Testis (tissue), 3 donors: ENCODE measurements around the gene TGFB1I1. TPM values are rescaled to one million over a fixed set of nuclear protein-coding genes. Genes with fewer than 3 reads are reported as not detected.

ENCODE experiments used
- DNase-seq: peaks from one replicate; pipeline ENCODE4 v3.0.0-alpha.2; 2019
- H3K27ac ChIP-seq, 2 donors: fragments of 200-600 bp; sonication (generic); one replicate each; pipeline ENCODE4 v1.5.1; 2019
- H3K27me3 ChIP-seq: fragments of 200-600 bp; sonication (generic); one replicate; pipeline ENCODE4 v1.5.1; 2019
- H3K36me3 ChIP-seq: fragments of 200-600 bp; sonication (generic); one replicate; pipeline ENCODE4 v1.5.1; 2017; ENCODE audit warnings: low read depth; ENCODE audit errors: missing control alignments
- H3K4me1 ChIP-seq: fragments of 200-600 bp; sonication (generic); one replicate; pipeline ENCODE4 v1.5.1; 2019
- H3K4me3 ChIP-seq, 2 donors: fragments of 200-600 bp; sonication (generic); one replicate each; pipeline ENCODE4 v1.5.1; 2017 to 2019
- H3K9me3 ChIP-seq: fragments of 200-600 bp; sonication (generic); one replicate; pipeline ENCODE4 v1.5.1; 2017
- POLR2A ChIP-seq: fragments of 450-650 bp; IDR thresholded peaks from one replicate; pipeline ENCODE4 v1.6.1; 2017; ENCODE audit warnings: antibody characterized with exemption, mild to moderate bottlenecking, moderate library complexity
- WGBS, 2 donors: methylation state at CpG; one replicate each; pipeline ENCODE4 v1.1.5; 2018; 5-methylcytosine and 5-hydroxymethylcytosine counted together
- intact Hi-C: fragments of 100-400 bp; cut with DNase I; formaldehyde crosslinking; loops from one replicate; pipeline ENCODE4 v1.15.1; 2023; ENCODE audit warnings: low total_unique reads
- polyA plus RNA-seq: library from polyadenylated mRNA; stranded (reverse); fragments of 350-450 nt; fragmentation: Illumina TruSeq; extraction: RNeasy Lipid Tissue Mini Kit (QIAGEN cat#74804); gene quantifications from one replicate; pipeline ENCODE4 v1.2.3, GENCODE V29; 2014; ENCODE audit warnings: low read depth, low replicate concordance; ENCODE audit not compliant: insufficient read depth
- total RNA-seq, 2 donors: library from RNA; depleted of rRNA; stranded (reverse); fragments of >200 nt; gene quantifications; one replicate each; pipeline ENCODE4 v1.2.3, GENCODE V29; 2016
- TF ChIP-seq, protein P1 (sequence below), 3 experiments: fragments of 450-650 bp in 2 of 3; fragments of 200-600 bp in 1 of 3; sonication (generic) in 1 of 3; IDR thresholded peaks; one replicate each; pipeline ENCODE4 v1.5.1; 2016 to 2019; ENCODE audit warnings: antibody characterized with exemption in 3 of 3, mild to moderate bottlenecking in 2 of 3, moderate library complexity in 1 of 3

TGFB1I1 gene
- total and polyA plus RNA-seq, 3 donors from 2014 or later = 13.6 to 31.7 (median 28.4) TPM

DNA sequence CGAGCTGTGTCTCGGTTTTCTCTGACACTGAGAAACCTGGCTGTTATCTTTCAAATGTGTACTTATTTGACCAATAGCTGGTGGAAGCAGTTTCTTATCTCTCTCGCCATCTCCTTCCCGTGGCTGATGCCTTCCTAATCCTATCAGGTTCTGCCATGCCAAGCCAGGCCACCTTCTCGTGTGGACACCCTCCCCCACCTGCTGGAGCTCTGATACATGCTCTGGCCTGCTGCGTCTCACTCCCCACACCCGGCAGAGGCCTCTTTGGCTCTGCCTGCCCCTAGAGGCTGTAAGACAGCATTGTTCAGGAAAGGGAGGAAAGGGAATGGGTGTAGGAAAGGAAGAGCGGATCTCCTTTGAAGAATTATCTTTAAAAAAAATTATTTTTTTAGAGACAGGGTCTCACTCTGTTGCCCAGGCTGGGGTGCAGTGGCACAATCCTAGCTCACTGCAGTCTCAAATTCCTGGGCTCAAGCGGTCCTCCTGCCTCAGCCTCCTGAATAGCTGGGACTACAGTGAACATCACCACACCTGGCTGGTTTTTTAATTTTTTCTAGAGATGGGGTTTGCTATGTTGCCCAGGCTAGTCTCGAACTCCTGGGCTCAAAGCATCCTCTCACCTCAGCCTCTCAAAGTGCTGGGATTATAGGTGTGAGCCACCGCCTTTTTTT lies 20.1 kb upstream of the TGFB1I1 start:
- intact Hi-C loops = no loop called here
- Histone ChIP-seq H3K27ac (no peak overlapping the region), H3K36me3 (no peaks in the 10 kb centered on the region), H3K4me3 (no peak overlapping the region), H3K4me1 (peaks cover 31% of the 10 kb centered on the region), H3K9me3 (no peaks in the 10 kb centered on the region), H3K27me3 (no peaks in the 10 kb centered on the region)
- TF ChIP-seq, protein P1, sequence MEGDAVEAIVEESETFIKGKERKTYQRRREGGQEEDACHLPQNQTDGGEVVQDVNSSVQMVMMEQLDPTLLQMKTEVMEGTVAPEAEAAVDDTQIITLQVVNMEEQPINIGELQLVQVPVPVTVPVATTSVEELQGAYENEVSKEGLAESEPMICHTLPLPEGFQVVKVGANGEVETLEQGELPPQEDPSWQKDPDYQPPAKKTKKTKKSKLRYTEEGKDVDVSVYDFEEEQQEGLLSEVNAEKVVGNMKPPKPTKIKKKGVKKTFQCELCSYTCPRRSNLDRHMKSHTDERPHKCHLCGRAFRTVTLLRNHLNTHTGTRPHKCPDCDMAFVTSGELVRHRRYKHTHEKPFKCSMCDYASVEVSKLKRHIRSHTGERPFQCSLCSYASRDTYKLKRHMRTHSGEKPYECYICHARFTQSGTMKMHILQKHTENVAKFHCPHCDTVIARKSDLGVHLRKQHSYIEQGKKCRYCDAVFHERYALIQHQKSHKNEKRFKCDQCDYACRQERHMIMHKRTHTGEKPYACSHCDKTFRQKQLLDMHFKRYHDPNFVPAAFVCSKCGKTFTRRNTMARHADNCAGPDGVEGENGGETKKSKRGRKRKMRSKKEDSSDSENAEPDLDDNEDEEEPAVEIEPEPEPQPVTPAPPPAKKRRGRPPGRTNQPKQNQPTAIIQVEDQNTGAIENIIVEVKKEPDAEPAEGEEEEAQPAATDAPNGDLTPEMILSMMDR (IDR thresholded peaks at IDR 0.05) = peak; percentile 26 to 48 (median 42)
- no peak for TF ChIP-seq POLR2A
- DNase-seq = peak; percentile 82
- WGBS, 2 donors = 53 to 60% methylated on average over 11 of the region's 11 CpGs

DNA sequence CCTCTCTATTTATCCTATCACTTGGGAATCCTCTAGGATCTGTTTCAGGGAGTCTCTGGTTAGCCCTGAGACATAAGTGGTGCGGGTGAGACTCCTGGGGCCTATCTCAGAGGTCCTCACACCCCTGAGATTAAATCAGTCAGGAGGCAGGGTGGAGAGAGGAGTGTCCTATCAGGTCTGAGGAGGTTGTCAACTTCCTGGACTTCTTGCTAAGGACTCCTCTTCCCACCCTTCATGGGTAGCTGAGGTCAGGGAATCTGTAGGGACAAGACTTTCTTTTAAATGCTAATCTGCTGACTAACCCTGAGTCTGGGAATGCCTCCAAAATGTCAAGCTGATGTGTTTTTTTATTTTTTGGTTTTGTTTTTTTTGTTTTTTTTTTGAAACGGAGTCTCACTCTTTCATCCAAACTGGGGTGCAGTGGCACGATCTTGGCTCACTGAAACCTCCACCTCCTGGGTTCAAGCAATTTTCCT lies 19.3 kb upstream of the TGFB1I1 start:
- peaks cover 40% of the 10 kb centered on the region for H3K4me1 ChIP-seq
- TF ChIP-seq POLR2A = no peak
- TF ChIP-seq, protein P1 (IDR thresholded peaks at IDR 0.05) = no peak
- intact Hi-C loops = no loop called here
- no peaks in the 10 kb centered on the region for H3K27me3 ChIP-seq
- H3K36me3 ChIP-seq = no peaks in the 10 kb centered on the region
- H3K4me3 ChIP-seq = no peak overlapping the region
- peak; percentile 40 for DNase-seq
- peak overlapping the region in 1 of 2 donors; percentile 78 for H3K27ac ChIP-seq
- WGBS, 2 donors = 38 to 41% methylated on average over 3 of the region's 3 CpGs
- H3K9me3 ChIP-seq = no peaks in the 10 kb centered on the region

DNA sequence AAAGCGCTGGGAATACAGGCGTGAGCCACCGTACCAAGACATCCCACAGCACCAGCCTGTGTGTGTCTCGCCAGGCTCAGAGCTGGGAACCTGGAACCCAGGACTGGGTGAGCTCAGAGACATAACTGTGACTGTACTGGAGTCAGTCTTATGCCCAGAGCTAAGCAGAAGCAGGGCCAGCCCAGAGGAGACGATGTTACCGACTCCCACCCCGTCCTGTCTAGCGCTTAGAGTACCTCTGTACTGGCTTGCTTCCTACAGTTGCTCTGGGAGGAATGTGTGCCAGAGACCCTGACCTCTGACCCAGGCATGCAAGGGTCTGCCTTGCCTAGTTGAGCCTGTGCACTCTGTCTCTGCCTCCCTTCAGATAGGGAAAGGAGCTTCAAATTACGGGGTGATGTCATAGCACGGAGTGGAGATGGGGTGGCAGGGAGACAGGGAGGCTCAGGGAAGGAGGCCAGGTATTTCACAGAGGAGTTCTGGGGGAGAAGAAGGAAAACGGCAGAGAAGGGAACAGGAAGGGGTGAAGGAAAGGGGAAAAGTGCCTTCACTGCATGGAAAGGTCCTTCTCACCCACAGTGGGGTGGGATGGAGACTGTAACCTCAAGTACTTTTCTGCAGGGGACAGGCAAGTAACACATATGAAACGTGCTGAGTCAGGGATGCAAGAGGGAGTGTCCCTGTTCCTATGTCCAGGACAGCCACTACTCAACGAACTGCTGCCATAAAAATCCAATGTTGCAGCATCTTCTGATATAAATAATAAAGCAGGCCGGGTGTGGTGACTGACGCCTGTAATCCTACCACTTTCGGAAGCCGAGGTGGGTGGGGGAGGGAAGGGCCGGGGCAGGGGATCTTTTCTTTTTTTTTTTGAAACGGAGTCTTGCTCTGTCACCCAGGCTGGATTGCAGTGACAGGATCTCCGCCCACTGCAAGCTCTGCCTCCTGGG lies 18.4 kb upstream of the TGFB1I1 start:
- intact Hi-C loops = no loop called here
- 40 to 48% methylated on average over 13 to 20 of the region's 20 CpGs for WGBS, 2 donors
- H3K9me3 ChIP-seq = no peaks in the 10 kb centered on the region
- peak; percentile 37 for DNase-seq
- H3K4me1 ChIP-seq = peaks cover 46% of the 10 kb centered on the region
- no peak overlapping the region for H3K4me3 ChIP-seq
- no peak for TF ChIP-seq POLR2A
- TF ChIP-seq, protein P1 (IDR thresholded peaks at IDR 0.05) = no peak
- peak overlapping the region; percentile 41 to 78 for H3K27ac ChIP-seq
- H3K36me3 ChIP-seq = no peaks in the 10 kb centered on the region
- no peaks in the 10 kb centered on the region for H3K27me3 ChIP-seq

DNA sequence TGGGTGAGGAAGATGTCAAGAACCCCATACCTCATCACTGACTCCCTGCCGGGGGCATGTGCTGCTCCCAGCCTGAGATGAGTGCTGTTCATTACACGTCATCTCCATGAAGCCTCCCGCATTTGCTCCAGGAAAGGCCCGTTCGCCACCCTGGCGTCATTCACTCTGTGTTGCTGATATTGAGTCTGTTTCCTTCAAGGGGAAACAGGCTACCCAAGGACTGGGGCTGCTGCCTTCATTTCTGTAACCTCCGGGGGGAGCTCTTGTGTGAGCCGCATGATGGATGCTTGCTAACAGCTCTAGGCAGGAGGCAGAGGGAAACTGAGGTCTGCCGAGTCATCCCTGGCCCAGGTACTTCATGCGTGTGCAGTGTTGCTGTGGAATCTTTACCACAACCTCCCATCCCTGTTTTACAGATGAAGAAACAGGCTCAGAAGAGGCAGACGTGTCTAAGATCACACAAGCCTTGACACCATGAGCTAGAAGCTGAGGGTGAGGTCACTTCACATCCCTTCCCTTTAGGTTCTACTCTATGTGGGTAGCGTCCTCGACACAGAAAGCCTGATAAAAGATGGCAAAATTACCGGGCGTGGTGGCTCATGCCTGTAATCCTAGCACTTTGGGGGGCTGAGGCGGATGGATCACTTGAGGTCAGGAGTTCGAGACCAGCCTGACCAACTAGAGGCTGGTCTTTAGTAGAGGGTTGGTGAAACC lies 16.2 kb upstream of the TGFB1I1 start:
- TF ChIP-seq POLR2A = no peak
- TF ChIP-seq, protein P1 (IDR thresholded peaks at IDR 0.05) = peak in 1 of 3 experiments; percentile 17
- H3K4me1 ChIP-seq = peaks cover 54% of the 10 kb centered on the region
- intact Hi-C loops = no loop called here
- peak; percentile 24 for DNase-seq
- no peaks in the 10 kb centered on the region for H3K36me3 ChIP-seq
- no peaks in the 10 kb centered on the region for H3K27me3 ChIP-seq
- H3K4me3 ChIP-seq = no peak overlapping the region
- H3K27ac ChIP-seq = no peak overlapping the region
- WGBS, 2 donors = 64 to 74% methylated on average over 17 of the region's 17 CpGs
- no peaks in the 10 kb centered on the region for H3K9me3 ChIP-seq
